HG03280 (cell line): Measurements from ENCODE around the gene EPX.

Experiments
- ATAC-seq: cut with Tn5 transposase; IDR thresholded peaks from one replicate; pipeline ENCODE4 v1.9.1; 2021; ENCODE audit warnings: mild to moderate bottlenecking, moderate library complexity; ENCODE audit not compliant: unreplicated experiment

The EPX gene

GRCh38 chr17:58184986-58185761, 7.4 kb upstream of the EPX start:
- no peak for ATAC-seq

GRCh38 chr17:58186591-58186990, 5.9 kb upstream of the EPX start:
- no peak for ATAC-seq

GRCh38 chr17:58187063-58187462, 5.5 kb upstream of the EPX start:
- ATAC-seq: no peak

DNA sequence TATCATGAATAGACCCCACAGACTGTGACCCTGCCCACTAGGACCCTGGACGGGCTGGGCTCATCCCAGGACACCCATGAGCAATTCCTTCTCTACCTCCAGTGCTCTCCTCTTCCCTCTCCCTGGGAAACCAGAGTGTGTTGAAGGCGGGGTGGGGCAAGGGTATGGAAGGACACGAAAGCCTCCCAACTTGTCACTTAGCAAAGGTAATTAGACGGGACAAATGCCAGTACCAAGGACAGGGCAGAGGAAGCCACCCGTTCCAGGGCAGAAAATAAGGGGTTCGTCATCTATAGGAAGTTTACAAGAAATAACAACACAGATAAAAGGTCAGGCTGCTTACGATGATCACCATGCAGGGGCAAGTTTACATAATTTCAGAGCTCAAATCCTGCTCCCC, 4.9 kb upstream of the EPX start:
- ATAC-seq: no peak

GRCh38 chr17:58189436-58190146, 2.9 kb upstream of the EPX start:
- no peak for ATAC-seq

DNA sequence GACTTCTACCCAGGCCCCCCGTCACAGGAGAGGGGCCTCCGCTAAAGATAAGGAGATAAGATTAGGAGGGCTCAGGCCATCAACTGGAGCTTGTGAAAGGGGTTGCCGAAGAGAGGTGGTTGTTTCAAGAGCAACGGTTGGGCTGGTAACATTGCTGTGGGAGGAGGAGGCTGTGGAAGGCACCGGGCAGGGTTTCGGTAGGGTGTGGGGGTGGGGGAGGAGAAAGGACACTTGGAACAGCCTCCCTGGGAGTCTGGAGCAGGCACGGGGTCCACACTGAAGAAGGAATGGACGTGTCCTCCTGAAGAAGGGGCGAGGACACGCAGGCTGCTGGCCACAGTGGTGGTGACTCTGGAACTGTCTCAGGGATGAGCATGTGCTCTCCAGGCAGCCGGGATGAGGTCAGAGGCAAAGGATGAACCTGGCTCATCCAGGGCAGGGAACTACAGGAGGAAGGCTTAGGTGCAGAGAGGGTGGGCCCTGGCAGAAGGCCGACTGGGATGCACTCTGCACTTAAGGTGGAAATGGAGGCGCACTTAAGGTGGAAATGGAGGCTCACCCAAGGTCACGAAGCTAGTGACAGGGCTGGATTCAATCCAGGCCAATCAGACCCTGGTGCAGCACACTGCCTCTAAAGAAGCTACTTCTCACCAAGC, 1.2 kb upstream of the EPX start:
- no peak for ATAC-seq

GRCh38 chr17:58193641-58194255, 1.2 kb downstream of the EPX start:
- no peak for ATAC-seq

GRCh38 chr17:58195518-58196123, 3.1 kb downstream of the EPX start:
- ATAC-seq: no peak

DNA sequence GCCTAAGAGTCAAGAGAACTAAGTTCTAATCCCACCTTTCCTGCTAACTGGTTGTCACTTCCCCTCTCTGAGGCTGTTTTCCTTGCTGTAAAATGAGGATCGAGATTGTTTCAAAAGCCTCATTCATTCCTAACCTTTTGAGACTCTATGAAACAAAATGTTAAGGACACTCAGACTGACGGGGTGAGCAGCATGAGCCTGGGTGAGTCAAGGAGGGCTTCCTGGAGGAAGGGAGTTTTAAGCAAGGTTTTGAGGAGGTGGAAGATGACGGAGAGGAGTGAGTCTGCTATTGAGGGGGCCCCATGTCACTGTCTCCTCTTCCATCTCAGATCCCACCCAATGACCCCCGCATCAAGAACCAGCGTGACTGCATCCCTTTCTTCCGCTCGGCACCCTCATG, 4.1 kb downstream of the EPX start:
- no peak for ATAC-seq

- ATAC-seq: no peak
These were observed 7.6 kb downstream of the EPX start for GRCh38 chr17:58200024-58200633.

DNA sequence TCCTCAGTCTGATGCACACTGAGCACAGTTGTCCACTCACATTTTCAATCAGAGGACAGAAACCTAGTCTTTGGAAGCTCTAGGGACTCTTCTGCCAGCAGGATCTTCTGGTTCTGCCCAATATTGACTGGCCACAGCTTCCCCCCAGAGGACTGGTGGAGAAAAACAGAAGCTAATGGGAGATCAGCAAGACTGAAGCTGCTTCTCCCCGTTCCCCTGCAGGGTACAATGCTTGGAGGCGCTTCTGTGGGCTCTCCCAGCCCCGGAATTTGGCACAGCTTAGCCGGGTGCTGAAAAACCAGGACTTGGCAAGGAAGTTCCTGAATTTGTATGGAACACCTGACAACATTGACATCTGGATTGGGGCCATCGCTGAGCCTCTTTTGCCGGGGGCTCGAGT, 10.3 kb downstream of the EPX start:
- ATAC-seq: no peak

DNA sequence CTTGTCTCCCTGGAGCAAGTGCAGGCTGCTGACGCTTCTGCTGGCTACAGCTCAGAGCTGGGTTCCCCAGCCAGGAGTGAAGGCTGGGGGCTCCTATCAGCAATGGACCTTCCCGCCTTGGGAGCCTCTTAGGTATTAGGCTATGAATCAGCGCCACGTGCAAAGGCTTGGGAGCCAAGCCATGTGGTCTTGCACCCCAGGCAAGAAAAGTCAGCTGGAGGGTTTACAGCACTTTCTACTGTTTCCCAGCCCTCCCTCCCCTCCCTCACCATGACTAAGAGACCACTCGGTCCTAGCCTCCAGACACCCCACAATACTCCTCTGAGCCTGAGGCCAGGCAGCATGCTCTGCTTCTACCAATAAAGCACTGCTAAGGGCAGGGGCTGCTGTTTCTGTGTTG, 12.3 kb downstream of the EPX start:
- no peak for ATAC-seq

DNA sequence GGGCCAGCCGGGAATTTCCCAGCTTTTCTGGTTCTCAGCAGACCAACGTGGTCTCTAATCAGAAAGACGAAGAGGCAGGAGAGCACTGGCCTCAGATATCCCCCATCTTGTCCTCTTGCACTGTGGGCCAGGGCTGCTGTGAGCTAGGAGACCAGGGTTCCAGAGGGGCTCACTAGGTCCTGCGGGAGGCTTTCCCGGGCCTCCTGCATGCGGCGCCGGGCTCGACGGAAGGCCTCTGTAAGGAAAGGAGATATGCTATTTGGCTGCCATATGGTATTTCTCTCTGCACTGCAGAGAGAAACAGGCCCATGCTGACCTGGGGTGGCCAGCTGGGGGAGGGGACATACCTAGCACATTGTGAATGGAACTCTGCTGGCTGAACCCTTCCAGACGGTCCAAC, 13.4 kb downstream of the EPX start:
- ATAC-seq: no peak

DNA sequence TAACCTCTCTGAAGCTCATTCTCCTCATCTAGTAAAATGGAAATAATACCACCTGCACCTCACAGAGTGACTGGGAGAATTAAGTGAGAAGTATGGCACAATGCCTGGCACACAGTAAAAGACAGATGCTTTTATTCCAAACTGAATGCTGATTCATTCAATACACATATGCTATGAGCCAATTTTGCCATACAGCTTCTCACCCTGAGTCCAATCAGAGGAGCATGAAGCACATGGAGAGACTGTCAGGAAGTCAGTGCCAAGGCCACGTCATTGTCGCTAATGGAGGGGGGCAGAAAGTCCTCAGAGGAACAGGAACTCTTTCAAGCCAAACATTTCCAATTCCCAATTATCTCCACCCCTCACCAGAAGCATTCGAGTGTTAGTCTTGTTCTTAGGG, 14.9 kb downstream of the EPX start:
- no peak for ATAC-seq

- ATAC-seq: no peak
These were observed 15.8 kb downstream of the EPX start for GRCh38 chr17:58208344-58208743.

GRCh38 chr17:58210922-58211321, 18.4 kb downstream of the EPX start:
- ATAC-seq: no peak

GRCh38 chr17:58215685-58216084, 23.2 kb downstream of the EPX start:
- no peak for ATAC-seq

DNA sequence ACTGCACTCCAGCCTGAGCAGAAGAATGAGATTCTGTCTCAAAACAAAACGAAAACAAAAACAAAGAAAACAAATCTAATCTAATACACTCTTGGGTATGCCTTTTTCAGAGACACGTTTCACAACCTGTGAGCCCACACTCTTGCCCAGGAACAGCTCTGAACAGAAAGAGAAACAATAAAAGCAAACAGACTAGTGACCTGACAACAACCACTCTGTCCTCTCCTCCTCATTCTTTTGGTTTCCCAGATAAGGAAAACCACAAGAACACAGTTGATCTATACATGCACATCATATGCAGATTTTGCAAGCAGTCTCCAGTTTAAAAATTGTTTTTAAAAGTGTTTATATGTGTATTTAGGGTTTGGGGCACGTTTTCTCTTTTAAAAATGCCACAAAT, 25.2 kb downstream of the EPX start:
- ATAC-seq: no peak

GRCh38 chr17:58219007-58219788, 26.7 kb downstream of the EPX start, which contains the start of gene MKS1:
TSS of gene MKS1 (minus strand) at chr17:58219255. CDS start at chr17:58219230, 25 bp downstream.
- ATAC-seq: peak; percentile 94

DNA sequence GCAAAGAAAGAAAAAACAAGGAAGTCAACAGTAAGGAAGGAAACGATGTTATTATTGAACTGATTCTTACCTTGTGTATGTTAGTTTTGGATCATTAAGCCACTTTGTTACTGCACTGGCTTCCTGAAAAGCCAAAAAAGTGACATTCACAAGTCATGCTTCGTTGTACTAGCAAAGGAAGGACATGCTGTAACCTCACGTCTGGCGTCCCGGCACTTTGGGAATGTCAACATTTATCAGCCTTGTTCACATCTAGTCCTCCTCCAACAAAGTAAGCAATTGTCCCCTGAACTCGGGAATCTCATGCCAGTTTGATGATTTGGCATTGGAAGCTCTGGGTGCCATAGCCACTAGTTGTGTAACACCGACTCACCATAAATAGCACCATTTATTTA, 27.3 kb downstream of the EPX start:
- ATAC-seq: no peak
